Fibroblast of lung (primary cell): Measurements from ENCODE around the gene OLA1. TPM values are rescaled to one million over a fixed set of nuclear protein-coding genes. Genes with fewer than 3 reads are reported as not detected.
A peak's percentile ranks its signal among the peaks of the same experiment; 100 is the strongest.

ENCODE experiments used
- DNase-seq, 2 donors: peaks; one replicate each; pipeline versions ENCODE4 v3.0.0 to v3.0.0-alpha.2; 2010; ENCODE audit warnings: low read depth in 2 of 2
- H2AFZ ChIP-seq: 2 replicates; pipeline ENCODE4 v1.5.1; 2012; ENCODE audit warnings: low read length, control low read depth, inconsistent platforms
- H3K27ac ChIP-seq: 2 replicates; pipeline ENCODE4 v1.5.1; 2011; ENCODE audit warnings: low read length, control low read depth; ENCODE audit not compliant: insufficient read depth
- H3K27me3 ChIP-seq: 2 replicates; pipeline ENCODE4 v1.5.1; 2011; ENCODE audit warnings: mild to moderate bottlenecking, low read length; ENCODE audit not compliant: control insufficient read depth, insufficient read depth
- H3K36me3 ChIP-seq: 2 replicates; pipeline ENCODE4 v1.5.1; 2011; ENCODE audit warnings: low read length; ENCODE audit not compliant: control insufficient read depth, insufficient read depth
- H3K4me1 ChIP-seq: 2 replicates; pipeline ENCODE4 v1.5.1; 2011; ENCODE audit warnings: low read length; ENCODE audit not compliant: control insufficient read depth, insufficient read depth; ENCODE audit errors: extremely low read depth
- H3K4me2 ChIP-seq: 2 replicates; pipeline ENCODE4 v1.5.1; 2011; ENCODE audit warnings: low read length, control low read depth; ENCODE audit not compliant: insufficient read depth; ENCODE audit errors: extremely low read depth
- H3K4me3 ChIP-seq, 4 experiments: fragments of 200-600 bp in 1 of 4; sonication (generic) in 1 of 4; replicated peaks in 1 of 4; 2 replicates each; pipeline ENCODE4 v1.5.1; 2011 to 2016; ENCODE audit warnings: low read length in 4 of 4, low read depth in 3 of 4, mild to moderate bottlenecking in 3 of 4, control low read depth in 2 of 4, inconsistent platforms in 1 of 4, mixed read lengths in 1 of 4; ENCODE audit not compliant: insufficient read depth in 1 of 4; ENCODE audit errors: control extremely low read depth in 1 of 4
- H3K79me2 ChIP-seq: 2 replicates; pipeline ENCODE4 v1.5.1; 2012; ENCODE audit warnings: mild to moderate bottlenecking, low read length, inconsistent platforms; ENCODE audit not compliant: control insufficient read depth, insufficient read depth
- H3K9ac ChIP-seq: 2 replicates; pipeline ENCODE4 v1.5.1; 2011; ENCODE audit warnings: mild to moderate bottlenecking, low read length, control low read depth; ENCODE audit not compliant: insufficient read depth
- H3K9me3 ChIP-seq: 2 replicates; pipeline ENCODE4 v1.5.1; 2012; ENCODE audit warnings: low read depth, low read length; ENCODE audit not compliant: control insufficient read depth, insufficient read depth
- H4K20me1 ChIP-seq: 2 replicates; pipeline ENCODE4 v1.5.1; 2011; ENCODE audit warnings: low read length; ENCODE audit not compliant: control insufficient read depth, insufficient read depth; ENCODE audit errors: extremely low read depth
- EZH2 ChIP-seq: IDR thresholded peaks from 2 replicates; pipeline ENCODE4 v1.5.1; 2012; ENCODE audit warnings: low read length, control low read depth, mild to moderate bottlenecking; ENCODE audit errors: missing control alignments
- polyA plus RNA-seq, 2 donors: library from polyadenylated mRNA; depleted of rRNA in 1 of 2; stranded (reverse) in 1 of 2; unstranded in 1 of 2; fragments of >200 nt; gene quantifications; 2 replicates each; pipeline ENCODE4 v1.2.1, GENCODE V29; 2011 to 2012; ENCODE audit warnings: missing spikeins in 1 of 2
- total RNA-seq: library from RNA; depleted of rRNA; stranded (reverse); fragments of >200 nt; gene quantifications from 2 replicates; pipeline ENCODE4 v1.2.1, GENCODE V29; 2014
- TF ChIP-seq, protein P1 (sequence below), 2 donors: IDR thresholded peaks in 1 of 2; conservative IDR thresholded peaks in 1 of 2; 1 replicate in 1 of 2; 2 replicates in 1 of 2; pipeline ENCODE4 v1.5.1; 2011 to 2012; ENCODE audit warnings: low read length in 2 of 2, control low read depth in 1 of 2, inconsistent platforms in 1 of 2, low read depth in 1 of 2, mild to moderate bottlenecking in 1 of 2

OLA1 gene
- total and polyA plus RNA-seq, 2 donors (not counting 1 experiment from before 2014, with no cell fraction given) = 74.3 to 91.4 TPM

GRCh38 chr2:174121175-174121574 is 127.2 kb downstream of the OLA1 start:
- Histone ChIP-seq H3K79me2 (no peaks in the 10 kb centered on the region), H3K4me1 (peaks cover 12% of the 10 kb centered on the region), H3K9ac (no peak overlapping the region), H3K4me3 (no peak overlapping the region), H3K27me3 (no peaks in the 10 kb centered on the region), H2AFZ (no peak overlapping the region), H3K9me3 (no peaks in the 10 kb centered on the region), H3K4me2 (no peak overlapping the region), H4K20me1 (no peaks in the 10 kb centered on the region), H3K36me3 (no peaks in the 10 kb centered on the region), H3K27ac (no peak overlapping the region)
- no peak for DNase-seq
- TF ChIP-seq, protein P1, sequence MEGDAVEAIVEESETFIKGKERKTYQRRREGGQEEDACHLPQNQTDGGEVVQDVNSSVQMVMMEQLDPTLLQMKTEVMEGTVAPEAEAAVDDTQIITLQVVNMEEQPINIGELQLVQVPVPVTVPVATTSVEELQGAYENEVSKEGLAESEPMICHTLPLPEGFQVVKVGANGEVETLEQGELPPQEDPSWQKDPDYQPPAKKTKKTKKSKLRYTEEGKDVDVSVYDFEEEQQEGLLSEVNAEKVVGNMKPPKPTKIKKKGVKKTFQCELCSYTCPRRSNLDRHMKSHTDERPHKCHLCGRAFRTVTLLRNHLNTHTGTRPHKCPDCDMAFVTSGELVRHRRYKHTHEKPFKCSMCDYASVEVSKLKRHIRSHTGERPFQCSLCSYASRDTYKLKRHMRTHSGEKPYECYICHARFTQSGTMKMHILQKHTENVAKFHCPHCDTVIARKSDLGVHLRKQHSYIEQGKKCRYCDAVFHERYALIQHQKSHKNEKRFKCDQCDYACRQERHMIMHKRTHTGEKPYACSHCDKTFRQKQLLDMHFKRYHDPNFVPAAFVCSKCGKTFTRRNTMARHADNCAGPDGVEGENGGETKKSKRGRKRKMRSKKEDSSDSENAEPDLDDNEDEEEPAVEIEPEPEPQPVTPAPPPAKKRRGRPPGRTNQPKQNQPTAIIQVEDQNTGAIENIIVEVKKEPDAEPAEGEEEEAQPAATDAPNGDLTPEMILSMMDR (conservative IDR thresholded peaks at IDR 0.05 in 1 of 2, IDR thresholded peaks at IDR 0.05 in 1 of 2; ENCODE audit: low read depth in 1 of 2, low read length in 2 of 2) = no peak
- TF ChIP-seq EZH2 = no peak

DNA sequence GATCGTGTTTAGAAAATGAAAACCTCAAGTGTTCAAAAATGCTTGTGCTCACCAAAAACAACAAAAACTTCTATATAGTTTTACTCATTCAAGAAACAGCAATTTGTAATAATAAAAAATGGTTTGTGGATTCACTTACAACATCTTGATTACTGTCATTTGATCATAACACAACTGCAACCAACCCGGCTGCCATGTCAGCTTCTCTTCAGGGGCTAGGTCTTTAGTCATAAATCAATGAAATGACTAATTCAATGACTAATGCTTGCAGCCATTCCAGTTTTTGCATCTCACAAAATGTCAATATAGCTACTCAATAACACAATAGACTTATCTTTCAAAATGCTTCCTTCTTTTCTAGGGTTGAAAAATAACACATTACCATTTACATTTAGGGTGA is 128.0 kb downstream of the OLA1 start:
- no peak overlapping the region for H3K27ac ChIP-seq
- DNase-seq = peak; percentile 31 to 46
- no peak overlapping the region for H3K4me3 ChIP-seq
- H3K36me3 ChIP-seq = no peaks in the 10 kb centered on the region
- H3K27me3 ChIP-seq = no peaks in the 10 kb centered on the region
- H3K4me1 ChIP-seq = peaks cover 12% of the 10 kb centered on the region
- TF ChIP-seq EZH2 = no peak
- TF ChIP-seq, protein P1 (conservative IDR thresholded peaks at IDR 0.05 in 1 of 2, IDR thresholded peaks at IDR 0.05 in 1 of 2; ENCODE audit: low read depth in 1 of 2, low read length in 2 of 2) = no peak
- H3K9ac ChIP-seq = no peak overlapping the region
- H2AFZ ChIP-seq = no peak overlapping the region
- peak overlapping the region; percentile 23 for H3K4me2 ChIP-seq
- no peaks in the 10 kb centered on the region for H3K79me2 ChIP-seq
- H3K9me3 ChIP-seq = no peaks in the 10 kb centered on the region
- H4K20me1 ChIP-seq = no peaks in the 10 kb centered on the region

DNA sequence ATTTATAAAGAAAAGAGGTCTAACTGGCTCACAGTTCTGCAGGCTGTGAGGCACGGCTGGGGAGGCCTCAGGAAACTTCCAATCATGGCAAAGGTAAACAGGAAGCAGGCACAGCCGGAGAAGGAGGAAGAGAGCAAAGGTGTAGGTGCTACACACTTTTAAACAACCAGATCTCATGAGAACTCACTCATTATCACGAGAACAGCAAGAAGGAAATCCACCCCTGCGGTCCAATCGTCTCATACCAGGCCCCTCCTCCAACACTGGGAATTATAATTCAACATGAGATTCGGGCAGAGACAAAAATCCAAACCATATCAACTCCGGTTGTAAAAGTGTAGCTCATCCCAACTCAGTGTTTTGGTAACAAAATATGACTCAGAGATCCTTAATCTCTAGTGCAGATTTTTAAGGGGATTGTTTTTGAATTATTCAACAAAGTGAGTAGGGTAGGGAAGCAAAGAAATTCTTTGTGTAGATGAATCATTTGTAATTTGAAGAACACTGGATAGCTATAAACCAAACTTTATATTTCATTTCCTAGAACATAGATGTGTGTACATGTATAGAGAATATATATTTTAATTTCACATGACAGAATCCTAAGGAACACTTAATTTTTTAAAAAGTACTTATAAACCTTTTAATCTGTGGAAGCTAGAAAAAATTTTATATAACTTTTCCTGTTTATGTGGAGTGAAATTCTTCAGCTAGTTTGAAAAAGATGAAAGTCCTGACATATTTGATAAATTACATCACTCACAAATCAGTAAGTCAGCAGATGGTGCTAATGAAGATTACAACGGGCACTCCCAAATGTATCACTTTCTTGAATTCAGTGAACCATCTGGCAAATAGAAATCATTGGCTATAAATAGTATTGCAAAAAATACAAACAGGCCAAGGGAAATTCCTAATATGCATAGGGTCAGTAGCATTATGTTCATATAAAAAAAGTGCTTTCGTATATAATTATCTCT is 130.1 kb downstream of the OLA1 start:
- no peak overlapping the region for H2AFZ ChIP-seq

More for the DNA sequence above, 130.1 kb downstream of the OLA1 start:
- peak; percentile 64 to 86 for DNase-seq
- Histone ChIP-seq H3K36me3 (no peaks in the 10 kb centered on the region), H3K27me3 (no peaks in the 10 kb centered on the region), H3K9ac (no peak overlapping the region), H3K4me3 (no peak overlapping the region), H4K20me1 (no peaks in the 10 kb centered on the region), H3K4me2 (peak overlapping the region; percentile 49), H3K4me1 (peaks cover 12% of the 10 kb centered on the region), H3K27ac (peak overlapping the region; percentile 13), H3K79me2 (no peaks in the 10 kb centered on the region), H3K9me3 (no peaks in the 10 kb centered on the region)
- TF ChIP-seq, protein P1 (conservative IDR thresholded peaks at IDR 0.05 in 1 of 2, IDR thresholded peaks at IDR 0.05 in 1 of 2; ENCODE audit: low read depth in 1 of 2, low read length in 2 of 2) = no peak
- no peak for TF ChIP-seq EZH2
